Endothelial cell of umbilical vein (primary cell): ENCODE data around the gene POP7.

Source experiments
- GATA2 ChIP-seq: IDR thresholded peaks from 2 replicates; pipeline ENCODE4 v1.7.0; 2011; ENCODE audit warnings: low read depth, mild to moderate bottlenecking, moderate library complexity, mixed read lengths, low read length; ENCODE audit not compliant: insufficient read length, insufficient read depth
- POLR2A ChIP-seq: IDR thresholded peaks from 2 replicates; pipeline ENCODE4 v1.6.1; 2012; ENCODE audit warnings: low read depth, mild to moderate bottlenecking, control low read depth, low read length

- no peak for TF ChIP-seq POLR2A
- no peak for TF ChIP-seq GATA2
Measured at GRCh38 chr7:100744605-100745004, 38.7 kb downstream of the POP7 start.
